Umbilical cord (tissue), 2 donors: ENCODE results near the gene C14orf132. TPM values are rescaled to one million over a fixed set of nuclear protein-coding genes. Genes with fewer than 3 reads are reported as not detected.
A peak's percentile ranks its signal among the peaks of the same experiment; 100 is the strongest.

ENCODE experiments used
- DNase-seq: peaks from one replicate; pipeline ENCODE4 v3.0.0-alpha.2; 2015; ENCODE audit warnings: low spot score
- total RNA-seq: library from RNA; depleted of rRNA; stranded (reverse); fragments of >200 nt; gene quantifications from one replicate; pipeline ENCODE4 v1.2.3, GENCODE V29; 2014; ENCODE audit warnings: low replicate concordance; ENCODE audit not compliant: insufficient read depth

C14orf132 gene
- total RNA-seq, 1 donor from 2014 or later, result 15.2 TPM

DNA sequence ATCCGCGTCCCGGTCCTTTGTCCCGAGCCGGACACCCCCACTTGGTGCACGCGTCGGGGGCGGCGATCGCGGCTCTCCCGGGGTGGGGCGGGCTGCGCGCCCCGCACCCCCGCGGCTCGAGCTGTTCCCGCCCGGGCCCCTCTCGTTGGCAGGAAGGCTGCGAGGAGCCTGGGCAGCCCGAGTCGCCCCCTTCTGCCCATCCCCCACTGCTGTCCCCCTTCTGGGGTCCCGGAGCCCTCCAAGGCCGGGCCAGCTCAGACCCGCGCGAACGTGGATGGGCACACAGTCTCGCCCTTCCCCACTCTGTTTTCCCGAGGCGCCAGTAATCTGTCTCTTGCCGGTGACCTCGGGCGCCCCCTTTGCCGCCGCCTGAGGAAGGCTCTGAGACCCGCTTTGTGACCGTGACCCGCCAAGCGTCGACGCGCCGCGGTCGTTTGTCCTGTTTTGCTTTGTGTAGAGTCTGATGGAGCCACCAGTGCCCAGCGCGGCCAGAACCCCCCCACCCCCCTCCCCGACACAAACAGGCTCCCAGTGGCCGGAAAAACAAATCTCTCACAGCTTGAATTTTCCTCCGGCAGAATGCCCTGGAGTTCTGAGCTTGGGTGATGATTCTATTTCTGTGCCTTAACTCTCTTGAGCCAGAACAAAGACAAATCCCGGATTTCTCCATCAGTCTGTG, 610 bp downstream of the C14orf132 start:
- DNase-seq, result peak; percentile 73

GRCh38 chr14:96040828-96041371, 1.7 kb downstream of the C14orf132 start:
- peak; percentile 93 for DNase-seq

GRCh38 chr14:96042248-96042930, 3.2 kb downstream of the C14orf132 start:
- DNase-seq, result peak; percentile 90

DNA sequence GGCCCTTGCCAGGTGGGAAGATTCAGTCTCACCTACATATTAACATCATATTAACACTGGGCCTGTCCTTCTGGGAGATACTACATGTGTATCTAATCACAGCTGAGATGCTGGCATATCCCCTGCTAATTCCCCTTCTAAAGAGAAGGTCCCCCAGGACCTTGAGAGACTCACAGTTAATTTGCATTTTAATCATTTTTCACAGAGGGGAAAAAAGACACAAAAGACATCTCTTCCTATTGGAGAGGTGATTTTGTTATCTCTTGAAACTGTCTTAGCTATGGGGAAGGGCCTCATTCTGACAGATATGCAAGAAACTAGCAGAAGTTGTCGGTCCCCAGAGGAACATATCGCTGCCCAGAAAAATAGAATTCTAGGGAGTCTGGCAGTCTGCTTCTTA, 7.5 kb downstream of the C14orf132 start:
- no peak for DNase-seq

DNA sequence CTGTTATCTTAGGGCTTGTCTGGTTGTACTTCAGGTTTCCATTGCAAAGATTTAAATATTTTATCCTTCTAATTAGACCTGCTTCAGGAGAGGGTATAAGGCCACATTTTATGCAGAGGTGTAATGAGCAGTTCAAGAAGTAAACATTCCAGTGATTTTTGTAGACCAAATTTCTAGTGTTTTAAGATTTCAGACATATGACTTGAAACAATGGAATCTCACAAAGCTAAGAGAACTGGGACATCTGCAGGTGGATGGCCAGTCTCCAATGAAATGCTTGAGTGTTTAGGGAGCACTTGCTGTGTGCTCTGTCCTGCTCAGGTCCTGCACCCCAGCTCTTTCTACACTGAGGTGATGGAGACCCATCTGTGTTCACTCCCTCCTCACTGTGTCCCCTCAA, 7.9 kb downstream of the C14orf132 start:
- DNase-seq, result no peak

DNA sequence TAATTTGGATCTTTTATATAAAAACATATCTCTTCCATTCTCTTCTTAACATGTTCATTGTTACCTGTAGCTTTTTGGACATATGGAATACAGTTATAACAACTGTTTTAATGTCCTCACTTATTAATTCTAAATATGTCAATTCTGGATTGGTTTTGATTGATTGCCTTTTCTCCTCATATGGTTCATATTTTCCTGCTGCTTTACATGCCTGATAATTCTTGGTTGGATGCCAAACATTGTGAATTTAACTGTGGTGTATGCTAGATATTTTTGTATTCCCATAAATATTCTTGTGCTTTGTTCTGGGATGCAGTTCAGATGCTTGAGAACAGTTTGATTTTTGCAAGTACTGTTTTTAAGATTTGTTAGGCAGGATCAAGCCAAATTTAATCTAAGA, 10.8 kb downstream of the C14orf132 start:
- DNase-seq, result no peak

GRCh38 chr14:96050482-96050881, 11.3 kb downstream of the C14orf132 start:
- no peak for DNase-seq

DNA sequence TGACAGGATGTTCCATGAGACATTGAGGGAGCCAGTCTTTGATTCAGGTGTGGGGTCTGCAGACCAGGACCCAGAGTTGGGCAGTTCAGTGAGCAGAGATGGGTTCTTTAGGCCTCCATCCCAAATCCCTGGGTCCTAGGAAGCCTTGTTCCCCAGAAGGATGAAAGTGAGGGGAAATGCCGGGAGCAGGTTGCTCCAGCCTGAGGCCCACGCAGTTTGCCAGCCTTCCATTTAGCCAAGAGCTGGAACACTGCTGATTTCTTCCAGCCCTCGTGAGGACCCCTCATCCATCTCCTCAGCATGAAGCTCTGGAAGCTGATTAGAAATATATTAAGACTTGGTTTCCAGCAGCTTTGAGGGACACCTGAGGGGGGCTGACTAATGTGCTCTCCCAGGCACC, 12.1 kb downstream of the C14orf132 start:
- DNase-seq, result no peak

GRCh38 chr14:96051642-96052540, 12.7 kb downstream of the C14orf132 start:
- DNase-seq, result no peak

DNA sequence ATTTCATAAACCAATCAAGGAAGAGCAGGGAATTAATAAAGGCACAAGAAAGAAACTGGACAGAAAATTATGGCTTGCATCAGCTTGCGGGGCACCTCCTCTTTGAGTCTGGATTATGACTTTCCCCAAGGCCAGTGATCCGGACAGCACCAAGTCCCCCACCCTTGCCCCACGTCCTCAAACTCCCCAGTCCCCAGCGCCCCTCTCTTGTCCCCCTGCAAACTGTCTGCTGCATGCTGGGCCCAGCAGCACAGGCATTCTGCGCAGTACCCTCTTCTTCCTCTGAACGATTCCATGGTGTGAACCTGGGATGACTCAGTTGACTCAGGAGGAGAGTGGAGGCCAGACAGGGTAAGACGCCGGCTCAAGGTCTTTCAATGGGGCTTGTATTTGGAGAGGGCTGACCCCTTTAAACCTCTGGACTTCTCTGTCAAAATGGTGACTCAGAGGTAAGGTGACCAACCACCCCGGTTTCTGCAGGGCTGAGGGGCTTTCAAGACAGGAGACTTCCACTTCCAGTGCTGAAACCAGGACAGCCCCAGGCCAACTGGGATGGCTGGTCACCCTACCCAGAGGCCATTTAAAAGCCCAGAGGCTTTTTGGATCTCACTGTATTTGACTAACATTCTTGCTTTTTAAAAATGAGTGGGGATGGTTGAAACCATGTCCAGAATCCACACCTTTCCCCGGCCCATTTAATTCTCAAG, 13.5 kb downstream of the C14orf132 start:
- no peak for DNase-seq

DNA sequence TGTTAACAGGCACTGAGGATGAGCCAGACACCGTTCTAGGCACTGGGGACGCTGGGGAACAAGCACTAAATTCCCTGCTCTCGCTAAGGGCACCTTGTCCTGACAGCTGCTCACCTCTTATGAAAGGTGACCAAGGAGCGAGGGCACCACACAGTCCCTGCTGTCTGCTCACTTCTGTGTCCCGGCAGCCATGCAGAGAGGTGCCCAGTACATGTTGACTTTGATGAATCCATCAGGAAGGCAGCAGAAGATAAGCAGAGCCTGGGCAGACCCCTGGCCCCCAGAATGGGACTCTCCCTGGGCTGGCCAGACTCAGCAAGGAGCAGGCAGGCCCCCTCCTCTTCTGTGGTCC, 14.1 kb downstream of the C14orf132 start:
- DNase-seq, result no peak

GRCh38 chr14:96053600-96054381, 14.6 kb downstream of the C14orf132 start:
- peak; percentile 93 for DNase-seq

- no peak for DNase-seq
Measured at GRCh38 chr14:96054661-96055060, 15.5 kb downstream of the C14orf132 start.

GRCh38 chr14:96055065-96055752, 16.0 kb downstream of the C14orf132 start:
- no peak for DNase-seq

DNA sequence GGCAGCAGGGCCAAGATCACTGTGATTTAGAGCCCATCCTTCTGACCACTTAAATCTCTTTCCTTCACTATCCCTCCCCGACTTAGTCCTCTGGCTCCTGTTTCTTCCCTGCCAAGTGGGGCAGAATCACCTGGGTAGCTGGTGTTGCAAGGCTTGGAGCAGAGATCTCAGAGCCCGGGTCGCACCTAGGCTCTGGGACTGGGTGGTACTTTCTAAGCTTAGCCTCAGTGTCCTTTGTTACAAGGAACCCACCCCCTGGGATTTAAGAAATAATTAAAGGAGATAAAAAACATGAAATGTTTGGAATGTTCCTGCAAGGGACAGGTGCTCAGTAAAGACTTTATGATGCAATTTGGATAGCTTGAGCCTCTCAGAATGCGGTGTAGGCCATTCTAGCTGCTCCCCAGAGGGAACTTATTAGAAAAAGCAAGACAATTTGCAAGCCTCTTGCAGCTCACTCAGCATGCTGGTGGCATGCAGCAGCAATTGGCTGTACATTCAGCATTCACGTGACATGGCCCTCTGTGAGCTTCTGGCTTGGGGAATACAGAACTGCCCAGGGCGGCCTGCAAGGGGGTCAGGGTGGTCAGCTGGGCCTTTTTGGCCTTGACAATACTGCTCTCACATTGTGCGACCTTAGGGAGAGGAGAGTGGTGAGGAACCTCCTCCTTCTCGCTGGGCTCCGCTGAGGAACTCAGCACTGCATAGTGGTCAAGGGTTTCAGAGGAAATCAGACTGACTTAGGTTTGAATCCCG, 16.8 kb downstream of the C14orf132 start:
- no peak for DNase-seq

GRCh38 chr14:96056509-96057422, 17.6 kb downstream of the C14orf132 start:
- no peak for DNase-seq

DNA sequence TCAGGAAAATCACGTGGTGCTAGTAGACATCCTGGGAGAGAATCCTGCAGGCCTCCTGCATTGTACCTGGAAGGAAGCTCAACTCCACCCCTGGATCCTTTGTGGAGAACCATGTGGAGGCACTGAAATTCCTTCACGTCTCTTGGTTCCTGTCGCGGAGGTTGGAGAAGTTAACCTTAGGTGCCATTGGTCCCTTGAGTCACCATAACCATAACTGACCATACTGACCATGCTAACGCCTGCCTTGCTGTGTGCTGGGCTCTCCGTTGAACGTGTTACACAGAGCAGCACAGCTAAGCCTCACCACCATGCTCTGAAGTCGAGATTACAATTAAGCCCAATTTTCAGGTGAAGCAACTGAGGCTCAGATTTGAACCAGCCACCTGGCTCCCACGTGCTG, 18.6 kb downstream of the C14orf132 start:
- no peak for DNase-seq

GRCh38 chr14:96058576-96059200, 19.5 kb downstream of the C14orf132 start:
- DNase-seq, result no peak
